ENCODE results near the gene ANKRD6. TPM values are rescaled to one million over a fixed set of nuclear protein-coding genes. Genes with fewer than 3 reads are reported as not detected.

ANKRD6 gene
- total and polyA plus RNA-seq, 2 donors (not counting 1 experiment from before 2014, with no cell fraction given), result 3.8 to 10.5 TPM

GRCh38 chr6:89678531-89678930 lies 245.6 kb downstream of the ANKRD6 start:
- Histone ChIP-seq H3K4me2 (replicated peaks; ENCODE audit: low read depth, low read length, poor library complexity, severe bottlenecking) (no peak overlapping the region), H3K36me3 (replicated peaks in 1 of 2; ENCODE audit: control extremely low read depth in 1 of 2, control insufficient read depth in 1 of 2, extremely low read depth in 1 of 2, insufficient read depth in 2 of 2, low read length in 1 of 2) (peaks cover 17 to 87% of the 10 kb centered on the region in 2 experiments), H3K27me3 (replicated peaks in 1 of 4; ENCODE audit: control extremely low read depth in 1 of 4, control insufficient read depth in 3 of 4, insufficient read depth in 4 of 4, low read length in 3 of 4) (no peaks in the 10 kb centered on the region), H3K9ac (ENCODE audit: low read length) (no peak overlapping the region), H4K20me1 (ENCODE audit: control insufficient read depth, insufficient read depth, low read length, poor library complexity, severe bottlenecking) (no peaks in the 10 kb centered on the region), H3K27ac (ENCODE audit: low read length in 2 of 2) (no peak overlapping the region), H3K9me3 (ENCODE audit: control extremely low read depth in 1 of 3, control insufficient read depth in 2 of 3, insufficient read depth in 1 of 3, low read length in 2 of 3) (no peaks in the 10 kb centered on the region), H3K79me2 (ENCODE audit: control insufficient read depth, insufficient read depth, low read length) (no peaks in the 10 kb centered on the region), H2AFZ (ENCODE audit: insufficient read depth, low read depth, low read length, poor library complexity, severe bottlenecking) (no peak overlapping the region), H3K4me1 (ENCODE audit: control insufficient read depth in 2 of 2, insufficient read depth in 2 of 2, low read length in 2 of 2) (no peaks in the 10 kb centered on the region), H3K4me3 (ENCODE audit: control extremely low read depth in 1 of 5, extremely low read depth in 1 of 5, insufficient read depth in 1 of 5, low read depth in 2 of 5, low read length in 4 of 5) (no peak overlapping the region)
- Mint-ChIP-seq H3K4me3 (no peak overlapping the region), H3K27ac (no peak overlapping the region), H3K27me3 (no peaks in the 10 kb centered on the region), H3K4me1 (no peaks in the 10 kb centered on the region), H3K9me3 (ENCODE audit: insufficient read depth) (no peaks in the 10 kb centered on the region)
- intact Hi-C loops (cut with micrococcal nuclease), result no loop called here
- ATAC-seq (ENCODE audit: low read depth), result no peak
- POLR2A ChIA-PET, result no interaction called here
- TF ChIP-seq EZH2 (IDR thresholded peaks at IDR 0.05; ENCODE audit: borderline replicate concordance, insufficient read depth, low read depth, low read length, poor library complexity, severe bottlenecking), result no peak
- no peak for TF ChIP-seq CTCF (IDR thresholded peaks at IDR 0.05)
- CTCF ChIA-PET, result no interaction called here
- no peak for DNase-seq
- WGBS (ENCODE audit: insufficient coverage), result no CpG with 5 or more reads among the region's 3 CpGs

GRCh38 chr6:89679215-89680120 lies 246.5 kb downstream of the ANKRD6 start:
- intact Hi-C loops (cut with micrococcal nuclease), result no loop called here
- H3K4me3 Mint-ChIP-seq, result no peak overlapping the region
- Histone ChIP-seq H3K27me3 (replicated peaks in 1 of 4; ENCODE audit: control extremely low read depth in 1 of 4, control insufficient read depth in 3 of 4, insufficient read depth in 4 of 4, low read length in 3 of 4) (no peaks in the 10 kb centered on the region), H3K4me1 (ENCODE audit: control insufficient read depth in 2 of 2, insufficient read depth in 2 of 2, low read length in 2 of 2) (no peaks in the 10 kb centered on the region), H4K20me1 (ENCODE audit: control insufficient read depth, insufficient read depth, low read length, poor library complexity, severe bottlenecking) (no peaks in the 10 kb centered on the region), H3K9ac (ENCODE audit: low read length) (no peak overlapping the region), H3K79me2 (ENCODE audit: control insufficient read depth, insufficient read depth, low read length) (no peaks in the 10 kb centered on the region), H3K4me3 (ENCODE audit: control extremely low read depth in 1 of 5, extremely low read depth in 1 of 5, insufficient read depth in 1 of 5, low read depth in 2 of 5, low read length in 4 of 5) (no peak overlapping the region), H3K36me3 (replicated peaks in 1 of 2; ENCODE audit: control extremely low read depth in 1 of 2, control insufficient read depth in 1 of 2, extremely low read depth in 1 of 2, insufficient read depth in 2 of 2, low read length in 1 of 2) (peaks cover 19 to 87% of the 10 kb centered on the region in 2 experiments), H3K27ac (ENCODE audit: low read length in 2 of 2) (no peak overlapping the region), H2AFZ (ENCODE audit: insufficient read depth, low read depth, low read length, poor library complexity, severe bottlenecking) (no peak overlapping the region), H3K4me2 (replicated peaks; ENCODE audit: low read depth, low read length, poor library complexity, severe bottlenecking) (no peak overlapping the region), H3K9me3 (ENCODE audit: control extremely low read depth in 1 of 3, control insufficient read depth in 2 of 3, insufficient read depth in 1 of 3, low read length in 2 of 3) (no peaks in the 10 kb centered on the region)
- DNase-seq (no peak), ATAC-seq (ENCODE audit: low read depth) (no peak)
- no peaks in the 10 kb centered on the region for H3K4me1 Mint-ChIP-seq
- no peaks in the 10 kb centered on the region for H3K27me3 Mint-ChIP-seq
- no peak overlapping the region for H3K27ac Mint-ChIP-seq
- H3K9me3 Mint-ChIP-seq (ENCODE audit: insufficient read depth), result no peaks in the 10 kb centered on the region
- ChIA-PET POLR2A (no interaction called here), CTCF (no interaction called here)
- WGBS (ENCODE audit: insufficient coverage), result 100% methylated on average over 2 of the region's 6 CpGs
- no peak for TF ChIP-seq EZH2 (IDR thresholded peaks at IDR 0.05; ENCODE audit: borderline replicate concordance, insufficient read depth, low read depth, low read length, poor library complexity, severe bottlenecking)
- TF ChIP-seq CTCF (IDR thresholded peaks at IDR 0.05), result no peak

Measured in B cell (primary cell).